Vagina (tissue), 2 donors: ENCODE data around the gene CMIP.

ENCODE experiments used
- CTCF ChIP-seq, 3 experiments: fragments of 450-650 bp in 2 of 3; fragments of 200-600 bp in 1 of 3; sonication (generic) in 1 of 3; IDR thresholded peaks; one replicate each; pipeline ENCODE4 v1.5.1; 2017 to 2019; ENCODE audit warnings: antibody characterized with exemption in 3 of 3, mild to moderate bottlenecking in 2 of 3, moderate library complexity in 2 of 3
- POLR2A ChIP-seq, 2 donors: fragments of 450-650 bp; IDR thresholded peaks; one replicate each; pipeline ENCODE4 v1.6.1; 2017; ENCODE audit warnings: antibody characterized with exemption in 2 of 2, mild to moderate bottlenecking in 2 of 2, moderate library complexity in 2 of 2
- POLR2AphosphoS5 ChIP-seq, 2 donors: sonication (generic); formaldehyde crosslinking; IDR thresholded peaks; one replicate each; pipeline ENCODE4 v1.9.0; 2017; ENCODE audit warnings: antibody characterized with exemption in 2 of 2, mild to moderate bottlenecking in 2 of 2, low read depth in 1 of 2; ENCODE audit not compliant: insufficient read depth in 1 of 2

DNA sequence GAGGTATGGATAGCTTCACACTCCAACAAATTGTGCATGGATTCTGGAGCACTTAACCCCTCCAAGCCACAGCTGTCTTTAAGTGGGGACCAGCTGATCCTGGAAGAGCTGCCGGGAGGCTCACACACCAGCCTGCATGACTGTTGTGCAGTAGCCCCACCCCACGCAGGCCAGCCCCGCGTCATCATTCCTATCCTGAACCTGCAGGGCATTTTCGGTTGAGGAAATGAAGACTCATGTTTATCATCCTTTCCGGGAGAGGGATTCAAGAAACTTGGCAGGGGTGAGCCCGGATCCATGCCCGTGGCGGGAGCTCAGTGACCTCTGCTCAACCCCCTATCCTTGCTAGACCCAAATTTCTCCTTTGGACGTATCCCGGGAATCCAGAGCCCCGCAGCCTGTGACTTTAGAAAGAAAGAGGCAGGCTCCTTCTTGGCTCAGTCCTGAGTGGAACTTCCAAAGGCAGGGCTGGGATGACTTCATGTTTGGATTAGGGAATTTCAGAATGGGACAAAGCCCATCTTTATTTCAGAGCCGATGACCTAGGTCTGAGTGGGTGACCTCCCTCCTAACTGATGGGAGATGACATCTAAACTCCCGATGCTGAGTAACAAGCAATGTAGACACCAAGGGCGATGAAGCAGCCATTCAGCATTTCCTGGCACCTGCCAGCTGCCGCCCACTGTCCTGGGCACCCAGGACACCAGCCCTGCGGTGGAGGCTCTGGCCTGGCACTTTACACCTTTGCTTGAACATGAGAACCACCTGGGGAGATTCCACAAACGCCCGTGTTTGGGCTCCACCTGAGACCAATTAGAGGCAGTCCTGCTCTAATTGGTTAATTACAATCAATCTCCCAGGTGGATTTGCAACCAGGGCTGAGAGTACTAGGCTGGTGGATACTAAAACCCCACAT lies 43.3 kb upstream of the CMIP start:
- TF ChIP-seq CTCF (IDR thresholded peaks at IDR 0.05) = no peak
- TF ChIP-seq POLR2A (IDR thresholded peaks at IDR 0.05) = no peak
- TF ChIP-seq POLR2AphosphoS5 (IDR thresholded peaks at IDR 0.05; ENCODE audit: insufficient read depth in 1 of 2, low read depth in 1 of 2) = peak; percentile 32 to 72
